ENCODE data around the gene CNNM4. TPM values are rescaled to one million over a fixed set of nuclear protein-coding genes. Genes with fewer than 3 reads are reported as not detected.

CNNM4 gene
- polyA plus RNA-seq, 1 experiment, result 4.7 TPM

- ChIA-PET CTCF (no interaction called here), POLR2A (no interaction called here)
- no peak for DNase-seq (ENCODE audit: low read depth, low spot score)
- TF ChIP-seq, protein P1, sequence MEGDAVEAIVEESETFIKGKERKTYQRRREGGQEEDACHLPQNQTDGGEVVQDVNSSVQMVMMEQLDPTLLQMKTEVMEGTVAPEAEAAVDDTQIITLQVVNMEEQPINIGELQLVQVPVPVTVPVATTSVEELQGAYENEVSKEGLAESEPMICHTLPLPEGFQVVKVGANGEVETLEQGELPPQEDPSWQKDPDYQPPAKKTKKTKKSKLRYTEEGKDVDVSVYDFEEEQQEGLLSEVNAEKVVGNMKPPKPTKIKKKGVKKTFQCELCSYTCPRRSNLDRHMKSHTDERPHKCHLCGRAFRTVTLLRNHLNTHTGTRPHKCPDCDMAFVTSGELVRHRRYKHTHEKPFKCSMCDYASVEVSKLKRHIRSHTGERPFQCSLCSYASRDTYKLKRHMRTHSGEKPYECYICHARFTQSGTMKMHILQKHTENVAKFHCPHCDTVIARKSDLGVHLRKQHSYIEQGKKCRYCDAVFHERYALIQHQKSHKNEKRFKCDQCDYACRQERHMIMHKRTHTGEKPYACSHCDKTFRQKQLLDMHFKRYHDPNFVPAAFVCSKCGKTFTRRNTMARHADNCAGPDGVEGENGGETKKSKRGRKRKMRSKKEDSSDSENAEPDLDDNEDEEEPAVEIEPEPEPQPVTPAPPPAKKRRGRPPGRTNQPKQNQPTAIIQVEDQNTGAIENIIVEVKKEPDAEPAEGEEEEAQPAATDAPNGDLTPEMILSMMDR (IDR thresholded peaks at IDR 0.05; ENCODE audit: low read depth, low read length), result no peak
- H3K27me3 ChIP-seq (ENCODE audit: control insufficient read depth, insufficient read depth, low read length), result no peaks in the 10 kb centered on the region
- H3K9me3 ChIP-seq (ENCODE audit: control insufficient read depth, insufficient read depth, low read length), result no peaks in the 10 kb centered on the region
- H3K27ac ChIP-seq (ENCODE audit: low read depth, low read length), result no peak overlapping the region
- H3K4me3 ChIP-seq (ENCODE audit: low read depth, low read length), result no peak overlapping the region
Measured at GRCh38 chr2:96771796-96772618, 11.3 kb downstream of the CNNM4 start.

DNA sequence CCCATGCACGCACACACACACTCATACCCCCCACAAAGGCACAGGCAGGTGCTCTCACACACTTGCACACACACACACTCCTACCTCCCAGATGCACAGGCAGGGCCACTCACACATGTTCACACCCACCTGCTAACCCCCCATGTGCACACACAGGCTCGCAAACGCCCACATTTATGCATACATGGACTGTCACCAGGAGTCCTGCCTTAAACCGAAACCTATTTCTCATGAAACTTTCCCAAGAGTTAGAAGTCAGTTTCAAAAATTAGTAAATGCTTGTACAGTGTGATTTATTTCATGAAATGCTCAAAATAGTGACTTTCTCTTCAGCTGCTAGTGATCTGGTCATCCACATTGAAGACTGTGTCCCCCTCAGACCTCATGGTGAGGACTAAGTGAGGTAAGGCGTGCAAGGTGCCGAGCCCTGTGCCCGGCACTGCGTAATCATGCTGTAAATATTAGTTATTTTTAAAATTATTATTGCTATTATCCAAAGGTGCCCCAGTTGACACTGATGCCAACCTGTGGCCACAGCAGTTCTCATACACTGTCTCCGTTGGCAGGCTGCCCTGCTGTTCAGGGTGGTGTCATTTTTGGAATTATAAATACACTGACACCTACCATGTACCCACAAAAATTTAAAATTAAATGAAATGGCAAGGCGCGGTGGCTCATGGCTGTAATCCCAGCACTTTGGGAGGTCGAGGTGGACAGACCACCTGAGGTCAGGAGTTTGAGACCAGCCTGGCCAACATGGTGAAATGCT lies 12.4 kb downstream of the CNNM4 start:
- no peak for DNase-seq (ENCODE audit: low read depth, low spot score)
- TF ChIP-seq, protein P1 (IDR thresholded peaks at IDR 0.05; ENCODE audit: low read depth, low read length), result no peak
- POLR2A ChIA-PET, result no interaction called here
- CTCF ChIA-PET, result interaction anchor here (2.5 kb wide), 1 partner anchor 11 kb away, joined by 16 read pairs; no protein-coding TSS in a partner anchor
- Histone ChIP-seq H3K9me3 (ENCODE audit: control insufficient read depth, insufficient read depth, low read length) (no peaks in the 10 kb centered on the region), H3K4me3 (ENCODE audit: low read depth, low read length) (no peak overlapping the region), H3K27me3 (ENCODE audit: control insufficient read depth, insufficient read depth, low read length) (no peaks in the 10 kb centered on the region), H3K27ac (ENCODE audit: low read depth, low read length) (no peak overlapping the region)

- Histone ChIP-seq H3K4me3 (ENCODE audit: low read depth, low read length) (no peak overlapping the region), H3K27ac (ENCODE audit: low read depth, low read length) (no peak overlapping the region), H3K9me3 (ENCODE audit: control insufficient read depth, insufficient read depth, low read length) (no peaks in the 10 kb centered on the region), H3K27me3 (ENCODE audit: control insufficient read depth, insufficient read depth, low read length) (no peaks in the 10 kb centered on the region)
- ChIA-PET CTCF (interaction anchor here (0.6 to 2.5 kb wide), 2 partner anchors 9 to 12 kb away, joined by 8 to 16 read pairs; no protein-coding TSS in a partner anchor), POLR2A (no interaction called here)
- DNase-seq (ENCODE audit: low read depth, low spot score), result no peak
- TF ChIP-seq, protein P1 (IDR thresholded peaks at IDR 0.05; ENCODE audit: low read depth, low read length), result no peak
Measured at GRCh38 chr2:96773922-96774321, 13.2 kb downstream of the CNNM4 start.

DNA sequence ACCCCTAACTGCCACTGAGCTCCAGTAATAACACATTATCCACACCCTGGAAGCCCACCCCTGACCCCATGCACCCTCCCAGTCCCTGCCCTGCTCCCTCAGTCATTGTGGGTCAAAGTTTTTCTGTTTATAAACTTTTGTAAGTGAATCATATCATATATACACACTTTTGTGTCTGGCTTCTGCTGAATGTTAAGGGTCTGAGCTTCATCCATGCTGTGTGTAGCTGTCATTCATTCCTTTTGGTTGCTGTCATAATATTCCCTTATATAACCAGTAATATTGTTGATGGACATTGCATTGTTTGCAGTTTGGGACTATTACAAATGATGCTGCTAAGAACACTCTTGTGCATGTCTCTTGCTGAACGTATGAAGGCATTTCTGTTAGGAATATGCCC lies 14.5 kb downstream of the CNNM4 start:
- ChIA-PET POLR2A (interaction anchor here (0.6 kb wide), 1 partner anchor 13 kb away, joined by 3 read pairs; no protein-coding TSS in a partner anchor), CTCF (interaction anchor here (2.5 kb wide), 1 partner anchor 13 kb away, joined by 16 read pairs; no protein-coding TSS in a partner anchor)
- Histone ChIP-seq H3K27me3 (ENCODE audit: control insufficient read depth, insufficient read depth, low read length) (no peaks in the 10 kb centered on the region), H3K9me3 (ENCODE audit: control insufficient read depth, insufficient read depth, low read length) (no peaks in the 10 kb centered on the region), H3K27ac (ENCODE audit: low read depth, low read length) (no peak overlapping the region), H3K4me3 (ENCODE audit: low read depth, low read length) (no peak overlapping the region)
- TF ChIP-seq, protein P1 (IDR thresholded peaks at IDR 0.05; ENCODE audit: low read depth, low read length), result no peak
- DNase-seq (ENCODE audit: low read depth, low spot score), result no peak
